Smooth muscle cell of the brain vasculature (primary cell): ENCODE measurements around the gene ZNF316.
"Not testable (repeated sequence)": the region's sequence is repeated elsewhere in the genome, so short reads cannot be mapped to it uniquely, and the experiment has no call there.

Experiments used
- DNase-seq: peaks from one replicate; pipeline ENCODE4 v3.0.0-alpha.2; 2012; ENCODE audit warnings: low read depth, low spot score

Gene ZNF316

GRCh38 chr7:6621195-6622133, 15.7 kb upstream of the ZNF316 start:
- no peak for DNase-seq

- DNase-seq = no peak
Observed at GRCh38 chr7:6622134-6622710, 14.9 kb upstream of the ZNF316 start.

DNA sequence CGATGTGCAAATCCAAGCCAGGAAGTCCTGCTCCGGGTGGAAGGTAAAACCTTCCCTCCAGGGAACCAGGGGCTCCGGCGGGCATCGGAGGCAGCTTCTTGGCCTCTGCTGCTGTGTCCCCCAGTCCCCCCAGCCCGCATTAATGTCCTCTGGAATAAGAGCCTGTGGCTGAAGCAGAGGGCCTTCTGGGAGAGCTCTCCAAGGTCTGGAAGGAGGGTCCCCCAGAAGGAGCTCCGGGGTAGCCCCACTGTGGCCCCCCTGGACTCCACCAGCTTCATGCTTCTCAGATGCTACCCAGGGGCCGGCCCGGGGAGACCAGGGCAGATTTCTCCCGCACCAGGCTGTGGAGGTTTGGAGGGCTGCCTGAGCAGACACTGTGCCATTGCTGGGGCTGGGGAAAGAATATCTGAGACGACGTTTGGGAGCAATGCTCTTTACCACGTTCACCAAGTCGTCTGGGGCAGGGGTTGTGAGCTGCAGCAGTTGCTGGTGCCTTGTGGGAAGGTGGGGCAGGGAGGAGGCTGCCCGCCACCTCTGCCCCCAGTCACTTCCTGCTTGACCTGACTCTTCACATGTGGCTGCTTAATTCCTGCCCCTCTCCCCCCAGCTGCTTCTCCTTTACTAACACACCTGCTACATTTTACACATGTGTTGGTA, 13.4 kb upstream of the ZNF316 start:
- DNase-seq = no peak

DNA sequence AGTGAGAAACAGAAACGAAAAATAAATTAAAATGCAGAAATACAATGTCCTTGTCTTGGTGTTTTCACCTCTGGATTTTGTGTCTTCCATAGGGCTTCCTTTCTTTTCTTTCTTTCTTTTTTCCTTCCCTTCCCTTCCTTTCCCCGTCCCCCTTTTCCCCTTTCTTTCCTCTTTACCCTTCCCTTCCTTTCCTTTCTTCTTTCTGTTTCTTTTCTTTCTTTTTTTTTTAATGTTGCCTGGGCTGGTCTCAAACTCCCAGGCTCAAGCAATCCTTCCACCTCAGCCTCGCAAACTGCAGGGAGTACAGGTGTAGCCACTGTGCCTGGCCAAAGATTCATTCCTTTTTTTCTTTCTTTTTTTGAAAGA, 12.9 kb upstream of the ZNF316 start:
- no peak for DNase-seq

GRCh38 chr7:6628045-6628444, 9.1 kb upstream of the ZNF316 start:
- no peak for DNase-seq

DNA sequence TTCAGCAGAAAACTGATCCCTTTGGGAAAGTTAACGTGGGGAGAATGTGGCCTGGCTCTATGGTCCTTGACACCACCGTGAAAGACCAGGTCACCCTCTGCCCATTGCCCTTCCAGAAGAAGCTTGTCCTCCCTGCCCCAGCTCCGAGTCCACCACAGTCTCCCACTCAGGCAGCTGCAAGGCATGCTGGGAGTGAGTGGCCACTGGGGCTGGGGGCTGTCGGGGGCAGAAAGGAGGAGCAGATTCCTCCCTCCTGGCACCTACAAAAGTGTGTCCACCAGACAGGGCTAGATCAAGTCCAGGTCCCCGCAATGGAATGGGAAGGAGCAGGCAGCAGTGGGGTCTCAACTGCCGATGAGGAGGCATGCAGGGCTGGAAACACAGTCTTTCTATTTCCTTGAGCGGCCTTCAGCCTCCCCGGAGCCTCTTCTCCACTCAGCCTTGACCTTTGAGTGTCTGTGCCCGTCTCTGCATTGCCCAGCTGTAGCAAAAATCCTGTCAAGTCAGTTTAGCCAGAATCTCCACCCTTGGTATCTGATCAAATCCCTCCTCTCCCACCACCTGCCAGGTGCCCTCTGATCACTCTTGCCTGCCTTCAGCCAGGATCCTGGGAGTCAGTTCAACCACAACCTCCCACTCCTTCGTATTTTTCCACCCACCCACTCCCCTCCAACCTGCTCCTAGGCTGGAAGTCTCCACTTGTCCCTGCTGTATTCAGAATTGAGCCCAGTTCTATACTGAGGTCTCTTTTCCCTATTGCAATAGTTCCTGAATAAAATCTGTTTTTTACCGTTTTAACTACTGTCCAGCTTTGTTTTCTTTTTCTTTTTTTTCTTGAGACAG, 6.9 kb upstream of the ZNF316 start:
- DNase-seq = no peak

GRCh38 chr7:6631605-6632004, 5.5 kb upstream of the ZNF316 start:
- DNase-seq = no peak

GRCh38 chr7:6634021-6634420, 3.1 kb upstream of the ZNF316 start:
- no peak for DNase-seq

DNA sequence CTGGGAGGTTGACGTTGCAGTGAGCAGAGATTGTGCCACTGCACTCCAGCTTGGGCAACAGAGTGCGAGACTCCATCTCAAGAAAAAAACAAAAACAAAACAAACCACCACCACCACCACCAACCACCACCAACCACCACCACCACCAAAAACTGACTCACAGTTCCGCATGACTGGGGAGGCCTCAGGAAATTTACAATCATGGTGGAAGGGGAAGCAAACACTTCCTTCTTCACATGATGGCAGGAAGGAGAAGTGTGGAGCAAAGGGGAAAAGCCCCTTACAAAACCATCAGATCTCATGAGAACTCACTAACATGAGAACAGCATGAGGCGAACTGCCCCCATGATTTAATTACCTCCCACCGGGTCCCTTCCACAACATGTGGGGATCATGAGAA, 2.1 kb upstream of the ZNF316 start:
- not testable (repeated sequence) for DNase-seq

DNA sequence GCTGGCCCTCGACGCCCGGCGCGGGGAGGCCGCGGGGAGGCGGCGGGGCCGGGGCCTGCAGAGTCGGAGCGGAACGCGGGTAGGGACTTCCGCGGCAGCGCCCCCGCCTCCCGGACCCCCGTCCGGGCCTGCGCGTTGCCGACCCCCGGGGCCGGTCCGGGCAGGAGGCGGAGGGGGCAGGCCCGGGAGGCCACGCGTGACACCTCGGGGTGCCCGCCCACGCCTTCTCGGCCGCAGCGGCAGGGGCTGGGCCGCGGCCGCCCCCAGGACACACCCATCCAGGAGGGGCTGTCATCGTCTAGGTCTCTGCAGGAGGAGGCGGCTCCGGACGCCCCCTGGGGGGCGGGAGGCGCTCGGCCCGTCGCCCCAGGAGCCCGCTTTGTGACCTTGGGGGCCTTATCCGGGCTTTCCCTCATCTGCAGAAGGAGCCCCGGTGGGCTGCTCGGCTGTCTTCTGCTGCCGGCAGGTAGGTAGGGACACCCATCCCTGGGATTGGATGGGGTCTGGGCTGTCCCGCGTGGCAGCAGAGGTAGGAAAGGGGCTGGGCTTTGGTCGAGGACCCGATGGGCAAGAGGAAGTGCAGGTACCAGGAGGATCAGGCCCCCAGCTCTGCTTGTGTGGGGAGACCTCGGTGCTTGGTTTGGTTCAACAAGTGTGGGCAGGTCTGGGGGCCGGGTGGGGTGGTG, 569 bp downstream of the ZNF316 start:
- no peak for DNase-seq

DNA sequence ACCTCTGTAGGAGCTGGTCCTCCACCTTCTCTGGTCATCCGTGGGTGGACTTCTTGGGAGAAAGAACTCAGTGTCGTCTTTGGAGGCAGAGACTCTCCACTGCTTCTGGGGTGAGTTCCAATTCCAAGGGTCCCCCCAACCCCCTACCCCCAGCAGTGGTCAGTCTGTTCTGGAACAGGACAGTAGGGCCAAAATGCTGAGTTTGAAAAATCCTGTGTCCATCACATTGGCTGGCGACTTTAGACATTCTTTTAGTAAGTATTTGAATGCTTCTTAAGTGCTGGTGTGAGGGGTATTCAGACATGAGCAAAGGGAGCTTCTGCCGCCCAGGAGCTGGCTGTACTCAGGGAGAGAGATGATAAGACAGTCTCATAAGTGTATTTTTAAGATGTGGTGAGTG, 1.9 kb downstream of the ZNF316 start:
- DNase-seq = no peak

- DNase-seq = no peak
Observed at GRCh38 chr7:6639627-6640026, 2.5 kb downstream of the ZNF316 start.

- no peak for DNase-seq
Observed at GRCh38 chr7:6640246-6640721, 3.2 kb downstream of the ZNF316 start.

- DNase-seq = no peak
Observed at GRCh38 chr7:6641305-6642035, 4.4 kb downstream of the ZNF316 start.

GRCh38 chr7:6642239-6642839, 5.2 kb downstream of the ZNF316 start:
- no peak for DNase-seq

- no peak for DNase-seq
Observed at GRCh38 chr7:6642861-6643640, 5.9 kb downstream of the ZNF316 start.

DNA sequence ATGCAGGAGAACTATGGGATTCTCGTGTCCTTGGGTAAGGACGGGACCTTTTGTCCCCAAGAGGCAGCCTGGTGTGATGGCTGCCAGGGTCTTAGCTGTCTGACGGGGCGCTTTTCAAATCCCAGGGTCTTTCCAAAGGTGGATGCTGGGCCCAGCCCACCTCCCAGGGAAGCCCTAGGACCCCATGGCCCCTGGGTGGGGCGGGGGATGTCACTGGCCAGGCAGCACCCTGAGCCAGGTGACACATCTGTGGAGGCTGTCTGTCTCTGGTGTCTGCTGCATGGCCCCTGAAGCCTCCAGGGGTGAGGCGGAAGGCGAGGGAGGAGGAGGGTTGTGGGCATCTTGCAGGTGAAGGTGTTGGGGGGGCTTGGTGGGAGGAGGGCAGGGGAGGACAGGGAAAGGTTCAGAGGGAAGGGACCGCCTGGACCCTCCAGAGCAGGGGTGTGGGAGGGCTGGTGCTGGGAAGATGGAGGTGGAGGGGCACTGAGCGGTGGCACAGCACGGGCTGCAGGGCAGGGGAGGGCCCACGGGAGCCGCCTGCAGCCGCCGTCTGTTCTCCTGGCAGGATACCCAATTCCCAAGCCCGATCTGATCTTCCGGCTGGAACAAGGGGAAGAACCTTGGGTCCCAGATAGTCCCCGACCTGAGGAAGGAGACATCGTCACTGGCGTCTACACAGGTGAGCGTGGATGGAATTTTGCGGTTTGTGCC, 7.0 kb downstream of the ZNF316 start:
- DNase-seq = no peak

GRCh38 chr7:6644728-6645127, 7.6 kb downstream of the ZNF316 start:
- no peak for DNase-seq

- DNase-seq = no peak
Observed at GRCh38 chr7:6646465-6646864, 9.3 kb downstream of the ZNF316 start.
